Measurements from ENCODE around the gene HAP1.

- TF ChIP-seq, protein P1, sequence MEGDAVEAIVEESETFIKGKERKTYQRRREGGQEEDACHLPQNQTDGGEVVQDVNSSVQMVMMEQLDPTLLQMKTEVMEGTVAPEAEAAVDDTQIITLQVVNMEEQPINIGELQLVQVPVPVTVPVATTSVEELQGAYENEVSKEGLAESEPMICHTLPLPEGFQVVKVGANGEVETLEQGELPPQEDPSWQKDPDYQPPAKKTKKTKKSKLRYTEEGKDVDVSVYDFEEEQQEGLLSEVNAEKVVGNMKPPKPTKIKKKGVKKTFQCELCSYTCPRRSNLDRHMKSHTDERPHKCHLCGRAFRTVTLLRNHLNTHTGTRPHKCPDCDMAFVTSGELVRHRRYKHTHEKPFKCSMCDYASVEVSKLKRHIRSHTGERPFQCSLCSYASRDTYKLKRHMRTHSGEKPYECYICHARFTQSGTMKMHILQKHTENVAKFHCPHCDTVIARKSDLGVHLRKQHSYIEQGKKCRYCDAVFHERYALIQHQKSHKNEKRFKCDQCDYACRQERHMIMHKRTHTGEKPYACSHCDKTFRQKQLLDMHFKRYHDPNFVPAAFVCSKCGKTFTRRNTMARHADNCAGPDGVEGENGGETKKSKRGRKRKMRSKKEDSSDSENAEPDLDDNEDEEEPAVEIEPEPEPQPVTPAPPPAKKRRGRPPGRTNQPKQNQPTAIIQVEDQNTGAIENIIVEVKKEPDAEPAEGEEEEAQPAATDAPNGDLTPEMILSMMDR (IDR thresholded peaks at IDR 0.05 in 8 of 11, conservative IDR thresholded peaks at IDR 0.05 in 3 of 11) = no peak
- TF ChIP-seq POLR2A (IDR thresholded peaks at IDR 0.05) = no peak
- TF ChIP-seq POLR2AphosphoS5 (IDR thresholded peaks at IDR 0.05) = no peak
Measured at GRCh38 chr17:41748275-41748674, 13.8 kb upstream of the HAP1 start.
